CD4-positive, alpha-beta T cell (primary cell): ENCODE data around the gene LEKR1. TPM values are rescaled to one million over a fixed set of nuclear protein-coding genes. Genes with fewer than 3 reads are reported as not detected.

Experiments
- ATAC-seq: fragments of 200-7000 bp; cut with Tn5 transposase; one replicate; pipeline ENCODE4 v1.10.0; 2022; ENCODE audit warnings: mild to moderate bottlenecking; ENCODE audit not compliant: poor library complexity
- CTCF ChIA-PET: fragments of 350-600 bp; sonication (Branson Sonifier 250); formaldehyde crosslinking; loops from one replicate; lab custom pipeline; 2021; ENCODE audit warnings: antibody characterized with exemption, inconsistent platforms; lab: Charles Lee
- POLR2A ChIA-PET: fragments of 350-600 bp; sonication (Branson Sonifier 250); formaldehyde crosslinking; loops from one replicate; lab custom pipeline; 2021; ENCODE audit warnings: antibody characterized with exemption, inconsistent platforms; lab: Charles Lee
- DNase-seq, 14 experiments: peaks; one replicate each; pipeline ENCODE4 v3.0.0-alpha.2; 2013 to 2020; ENCODE audit warnings: mixed read lengths in 2 of 14
- H3K27ac ChIP-seq, 2 donors: one replicate each; pipeline versions ENCODE4 v1.5.1 to v1.7.0; 2013; ENCODE audit warnings: low read length in 2 of 2, low read depth in 1 of 2, mild to moderate bottlenecking in 1 of 2
- H3K27me3 ChIP-seq, 2 experiments: 1 replicate in 1 of 2; 2 replicates in 1 of 2; pipeline versions ENCODE4 v1.6.1 to v1.7.0; 2013; ENCODE audit warnings: low read length in 2 of 2, control low read depth in 1 of 2, mild to moderate bottlenecking in 1 of 2, moderate library complexity in 1 of 2; ENCODE audit not compliant: insufficient read depth in 2 of 2, control insufficient read depth in 1 of 2
- H3K36me3 ChIP-seq: one replicate; pipeline ENCODE4 v1.6.1; 2013; ENCODE audit warnings: low read length, control low read depth; ENCODE audit not compliant: insufficient read depth
- H3K4me1 ChIP-seq: one replicate; pipeline ENCODE4 v1.6.1; 2013; ENCODE audit warnings: low read length, control low read depth; ENCODE audit not compliant: insufficient read depth
- H3K4me3 ChIP-seq: one replicate; pipeline ENCODE4 v1.5.1; 2013; ENCODE audit warnings: mild to moderate bottlenecking, low read length, moderate library complexity
- H3K9me3 ChIP-seq, 2 experiments: 1 replicate in 1 of 2; 2 replicates in 1 of 2; pipeline versions ENCODE4 v1.6.1 to v1.7.0; 2013; ENCODE audit warnings: low read length in 2 of 2, mild to moderate bottlenecking in 2 of 2, control low read depth in 1 of 2, moderate library complexity in 1 of 2; ENCODE audit not compliant: control insufficient read depth in 1 of 2, insufficient read depth in 1 of 2
- H3K27ac Mint-ChIP-seq: one replicate; pipeline ENCODE4 v1.8.0; 2020; ENCODE audit warnings: mixed read lengths
- H3K27me3 Mint-ChIP-seq: one replicate; pipeline ENCODE4 v1.8.0; 2021; ENCODE audit warnings: mixed read lengths
- H3K36me3 Mint-ChIP-seq: one replicate; pipeline ENCODE4 v1.8.0; 2021; ENCODE audit warnings: low read depth, mixed read lengths
- H3K4me1 Mint-ChIP-seq: one replicate; pipeline ENCODE4 v1.8.0; 2021; ENCODE audit warnings: low read depth, mixed read lengths
- H3K4me3 Mint-ChIP-seq: one replicate; pipeline ENCODE4 v1.8.0; 2020; ENCODE audit warnings: mild to moderate bottlenecking, mixed read lengths
- H3K9me3 Mint-ChIP-seq: one replicate; pipeline ENCODE4 v1.8.0; 2020; ENCODE audit warnings: mixed read lengths
- CTCF ChIP-seq: fragments of 200-600 bp; IDR thresholded peaks from one replicate; pipeline ENCODE4 v1.8.0; 2022; ENCODE audit warnings: antibody characterized with exemption, mild to moderate bottlenecking
- intact Hi-C, 2 experiments: fragments of 100-400 bp; cut with DNase I in 1 of 2; cut with micrococcal nuclease in 1 of 2; formaldehyde crosslinking; loops; one replicate each; pipeline versions ENCODE4 v1.15.1 to v1.9.0; 2023 to 2025; cut with DNase I, micrococcal nuclease
- total RNA-seq, 174 experiments: library from RNA in 2 of 174; stranded (reverse) in 2 of 174; gene quantifications; one replicate each; pipeline ENCODE4 v1.2.3 and lab custom pipeline; 2021 to 2026

Gene LEKR1
- total RNA-seq, 2 experiments from 2014 or later, result 0.77 to 1.0 TPM

GRCh38 chr3:157079676-157080369, 253.7 kb downstream of the LEKR1 start:
- no peaks in the 10 kb centered on the region for H3K27me3 ChIP-seq
- H3K27me3 Mint-ChIP-seq, result no peaks in the 10 kb centered on the region
- no peak for TF ChIP-seq CTCF
- no peaks in the 10 kb centered on the region for H3K36me3 ChIP-seq
- peaks cover 21% of the 10 kb centered on the region for H3K4me1 ChIP-seq
- DNase-seq (no peak), ATAC-seq (no peak)
- H3K27ac ChIP-seq, result no peak overlapping the region
- no peaks in the 10 kb centered on the region for H3K9me3 ChIP-seq
- peak overlapping the region; percentile 64 for H3K27ac Mint-ChIP-seq
- no peak overlapping the region for H3K4me3 Mint-ChIP-seq
- peaks cover 17% of the 10 kb centered on the region for H3K4me1 Mint-ChIP-seq
- intact Hi-C loops, result loop anchor here (2.0 to 5.0 kb wide), 5 partner anchors 253 to 927 kb away; partner anchors contain the start of genes LEKR1 (in 1 of the 2) and TIPARP (in 1 of the 2)
- H3K4me3 ChIP-seq, result no peak overlapping the region
- no peaks in the 10 kb centered on the region for H3K9me3 Mint-ChIP-seq
- POLR2A ChIA-PET, result interaction anchor here (0.7 to 1.0 kb wide), 2 partner anchors 9 to 524 kb away, joined by 3 to 5 read pairs; no protein-coding TSS in a partner anchor
- no peaks in the 10 kb centered on the region for H3K36me3 Mint-ChIP-seq
- CTCF ChIA-PET, result interaction anchor here (1.5 to 3.1 kb wide), 4 partner anchors 9 to 406 kb away, joined by 3 to 13 read pairs (median 8); partner anchors contain the start of gene TIPARP

- ChIA-PET CTCF (interaction anchor here (0.9 to 3.1 kb wide), 17 partner anchors 8 to 928 kb away, joined by 3 to 24 read pairs (median 4); partner anchors contain the start of genes LEKR1 and TIPARP), POLR2A (interaction anchor here (1.0 to 2.2 kb wide), 3 partner anchors 17 to 527 kb away, joined by 5 to 11 read pairs (median 5); partner anchors contain the start of genes SSR3 and TIPARP)
- peaks cover 14% of the 10 kb centered on the region for H3K4me1 ChIP-seq
- H3K27ac ChIP-seq, result peak overlapping the region in 1 of 2 donors; percentile 25
- H3K4me1 Mint-ChIP-seq, result peaks cover 17% of the 10 kb centered on the region
- H3K9me3 ChIP-seq, result no peaks in the 10 kb centered on the region
- no peak overlapping the region for H3K4me3 Mint-ChIP-seq
- H3K27me3 Mint-ChIP-seq, result no peaks in the 10 kb centered on the region
- H3K4me3 ChIP-seq, result no peak overlapping the region
- H3K36me3 ChIP-seq, result no peaks in the 10 kb centered on the region
- no peaks in the 10 kb centered on the region for H3K27me3 ChIP-seq
- intact Hi-C loops, result loop anchor here (1.0 to 5.0 kb wide), 6 partner anchors 49 to 929 kb away; partner anchors contain the start of genes LEKR1 (in 1 of the 2) and TIPARP (in 1 of the 2)
- no peaks in the 10 kb centered on the region for H3K36me3 Mint-ChIP-seq
- ATAC-seq (peak; percentile 93), DNase-seq (peak; percentile 76 to 93 (median 81))
- peak overlapping the region; percentile 64 for H3K27ac Mint-ChIP-seq
- peak; percentile 98 for TF ChIP-seq CTCF
- H3K9me3 Mint-ChIP-seq, result no peaks in the 10 kb centered on the region
These were observed 255.6 kb downstream of the LEKR1 start for GRCh38 chr3:157081626-157082210.

GRCh38 chr3:157082305-157082982, 256.3 kb downstream of the LEKR1 start:
- Histone ChIP-seq H3K4me1 (peaks cover 14% of the 10 kb centered on the region), H3K36me3 (no peaks in the 10 kb centered on the region), H3K27me3 (no peaks in the 10 kb centered on the region), H3K27ac (peak overlapping the region in 1 of 2 donors; percentile 25), H3K4me3 (no peak overlapping the region), H3K9me3 (no peaks in the 10 kb centered on the region)
- H3K4me1 Mint-ChIP-seq, result peaks cover 17% of the 10 kb centered on the region
- no peak overlapping the region for H3K4me3 Mint-ChIP-seq
- DNase-seq (peak in 1 of 14 experiments; percentile 15), ATAC-seq (no peak)
- no peaks in the 10 kb centered on the region for H3K27me3 Mint-ChIP-seq
- no peak overlapping the region for H3K27ac Mint-ChIP-seq
- CTCF ChIA-PET, result interaction anchor here (0.9 to 3.1 kb wide), 13 partner anchors 8 to 928 kb away, joined by 3 to 24 read pairs (median 4); partner anchors contain the start of genes LEKR1 and TIPARP
- H3K36me3 Mint-ChIP-seq, result no peaks in the 10 kb centered on the region
- POLR2A ChIA-PET, result interaction anchor here (1.0 to 2.2 kb wide), 4 partner anchors 18 to 527 kb away, joined by 4 to 11 read pairs (median 5); partner anchors contain the start of genes CCNL1, SSR3 and TIPARP
- no peak for TF ChIP-seq CTCF
- no peaks in the 10 kb centered on the region for H3K9me3 Mint-ChIP-seq
- intact Hi-C loops, result loop anchor here in 1 of 2 experiments (5.0 kb wide), 2 partner anchors 255 to 540 kb away; partner anchors contain the start of gene LEKR1
